ENCODE results near the gene PPP1R37. TPM values are rescaled to one million over a fixed set of nuclear protein-coding genes. Genes with fewer than 3 reads are reported as not detected.

Gene PPP1R37
- total and polyA plus RNA-seq, 2 of the 13 experiments (the other 11 are each of a cell fraction or from before 2014, with no cell fraction given) = 9.0 to 14.3 TPM

DNA sequence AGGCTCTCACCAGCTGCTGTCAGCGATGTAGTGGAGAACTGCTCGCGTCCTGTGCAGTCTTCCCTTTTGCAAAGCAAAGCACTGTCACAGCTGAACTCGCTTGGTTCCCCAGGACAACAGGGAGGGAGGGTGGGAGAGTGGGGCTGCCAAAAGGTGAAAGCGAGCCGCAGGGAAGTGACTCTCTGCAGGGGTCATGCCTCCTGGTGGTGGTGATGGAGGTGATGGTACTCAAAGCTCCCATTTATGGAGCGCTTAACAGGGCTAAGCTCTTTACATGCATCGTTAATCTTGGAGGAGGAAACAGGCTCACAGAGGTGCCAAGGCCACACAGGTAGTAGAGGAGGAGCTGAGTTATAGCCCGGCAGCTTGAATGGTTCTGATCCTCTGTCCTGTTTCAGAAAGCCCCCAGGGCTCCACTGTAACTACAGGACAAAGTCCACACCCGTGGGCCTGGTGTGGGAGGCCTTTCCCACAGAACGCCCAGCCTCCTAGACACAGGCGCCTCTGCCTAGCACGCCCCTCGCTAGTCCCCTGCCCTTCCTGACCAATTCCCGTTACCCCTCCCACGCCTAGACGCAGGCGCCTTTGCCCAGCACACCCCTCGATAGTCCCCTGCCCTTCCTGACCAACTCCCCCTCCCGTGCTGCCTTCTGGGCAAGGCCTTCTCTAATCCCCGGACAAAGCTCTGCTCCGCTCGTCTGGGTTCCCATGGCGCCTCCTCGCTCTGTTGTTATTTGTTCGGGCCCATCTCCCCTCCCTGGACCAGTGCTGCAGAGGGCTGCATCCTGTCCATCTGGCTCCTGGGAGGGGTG lies 10.7 kb downstream of the PPP1R37 start (continued):
- TF ChIP-seq, protein P1, sequence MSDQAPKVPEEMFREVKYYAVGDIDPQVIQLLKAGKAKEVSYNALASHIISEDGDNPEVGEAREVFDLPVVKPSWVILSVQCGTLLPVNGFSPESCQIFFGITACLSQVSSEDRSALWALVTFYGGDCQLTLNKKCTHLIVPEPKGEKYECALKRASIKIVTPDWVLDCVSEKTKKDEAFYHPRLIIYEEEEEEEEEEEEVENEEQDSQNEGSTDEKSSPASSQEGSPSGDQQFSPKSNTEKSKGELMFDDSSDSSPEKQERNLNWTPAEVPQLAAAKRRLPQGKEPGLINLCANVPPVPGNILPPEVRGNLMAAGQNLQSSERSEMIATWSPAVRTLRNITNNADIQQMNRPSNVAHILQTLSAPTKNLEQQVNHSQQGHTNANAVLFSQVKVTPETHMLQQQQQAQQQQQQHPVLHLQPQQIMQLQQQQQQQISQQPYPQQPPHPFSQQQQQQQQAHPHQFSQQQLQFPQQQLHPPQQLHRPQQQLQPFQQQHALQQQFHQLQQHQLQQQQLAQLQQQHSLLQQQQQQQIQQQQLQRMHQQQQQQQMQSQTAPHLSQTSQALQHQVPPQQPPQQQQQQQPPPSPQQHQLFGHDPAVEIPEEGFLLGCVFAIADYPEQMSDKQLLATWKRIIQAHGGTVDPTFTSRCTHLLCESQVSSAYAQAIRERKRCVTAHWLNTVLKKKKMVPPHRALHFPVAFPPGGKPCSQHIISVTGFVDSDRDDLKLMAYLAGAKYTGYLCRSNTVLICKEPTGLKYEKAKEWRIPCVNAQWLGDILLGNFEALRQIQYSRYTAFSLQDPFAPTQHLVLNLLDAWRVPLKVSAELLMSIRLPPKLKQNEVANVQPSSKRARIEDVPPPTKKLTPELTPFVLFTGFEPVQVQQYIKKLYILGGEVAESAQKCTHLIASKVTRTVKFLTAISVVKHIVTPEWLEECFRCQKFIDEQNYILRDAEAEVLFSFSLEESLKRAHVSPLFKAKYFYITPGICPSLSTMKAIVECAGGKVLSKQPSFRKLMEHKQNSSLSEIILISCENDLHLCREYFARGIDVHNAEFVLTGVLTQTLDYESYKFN (CRISPR knock-in tag; conservative IDR thresholded peaks at IDR 0.05) = peak; percentile 80
- 0 out of 2 replicates have a peak, but pooled peaks have one; percentile 30 for TF ChIP-seq NCOA2 (CRISPR knock-in tag; IDR thresholded peaks at IDR 0.05)
- TF ChIP-seq ZZZ3 (CRISPR knock-in tag; IDR thresholded peaks at IDR 0.05; ENCODE audit: borderline replicate concordance) = no peak
- TF ChIP-seq KDM5B (CRISPR knock-in tag; IDR thresholded peaks at IDR 0.05; ENCODE audit: borderline replicate concordance) = peak; percentile 28; the same call in 1 of the 2 replicates
- TF ChIP-seq ZNF75D (CRISPR knock-in tag; IDR thresholded peaks at IDR 0.05; ENCODE audit: borderline replicate concordance) = peak; percentile 84; the same call in 1 of the 2 replicates
- TF ChIP-seq, protein P2, sequence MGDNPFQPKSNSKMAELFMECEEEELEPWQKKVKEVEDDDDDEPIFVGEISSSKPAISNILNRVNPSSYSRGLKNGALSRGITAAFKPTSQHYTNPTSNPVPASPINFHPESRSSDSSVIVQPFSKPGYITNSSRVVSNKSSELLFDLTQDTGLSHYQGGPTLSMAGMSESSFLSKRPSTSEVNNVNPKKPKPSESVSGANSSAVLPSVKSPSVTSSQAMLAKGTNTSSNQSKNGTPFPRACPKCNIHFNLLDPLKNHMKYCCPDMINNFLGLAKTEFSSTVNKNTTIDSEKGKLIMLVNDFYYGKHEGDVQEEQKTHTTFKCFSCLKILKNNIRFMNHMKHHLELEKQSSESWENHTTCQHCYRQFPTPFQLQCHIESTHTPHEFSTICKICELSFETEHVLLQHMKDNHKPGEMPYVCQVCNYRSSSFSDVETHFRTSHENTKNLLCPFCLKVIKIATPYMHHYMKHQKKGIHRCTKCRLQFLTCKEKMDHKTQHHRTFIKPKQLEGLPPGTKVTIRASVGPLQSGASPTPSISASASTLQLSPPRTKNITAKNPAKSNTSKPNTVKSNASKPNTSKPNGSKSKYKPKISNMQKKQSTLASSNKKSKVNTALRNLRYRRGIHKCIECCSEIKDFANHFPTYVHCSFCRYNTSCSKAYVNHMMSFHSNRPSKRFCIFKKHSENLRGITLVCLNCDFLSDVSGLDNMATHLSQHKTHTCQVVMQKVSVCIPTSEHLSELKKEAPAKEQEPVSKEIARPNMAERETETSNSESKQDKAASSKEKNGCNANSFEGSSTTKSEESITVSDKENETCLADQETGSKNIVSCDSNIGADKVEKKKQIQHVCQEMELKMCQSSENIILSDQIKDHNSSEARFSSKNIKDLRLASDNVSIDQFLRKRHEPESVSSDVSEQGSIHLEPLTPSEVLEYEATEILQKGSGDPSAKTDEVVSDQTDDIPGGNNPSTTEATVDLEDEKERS (CRISPR knock-in tag; IDR thresholded peaks at IDR 0.05) = 0 out of 2 replicates have a peak, but pooled peaks have one; percentile 46
- peak; percentile 60 for TF ChIP-seq RBM22 (optimal IDR thresholded peaks at IDR 0.05; ENCODE audit: low read length)
- 0 out of 2 replicates have a peak, but pooled peaks have one; percentile 36 for TF ChIP-seq ZNF556 (CRISPR knock-in tag; IDR thresholded peaks at IDR 0.05; ENCODE audit: borderline replicate concordance)
- TF ChIP-seq, protein P3, sequence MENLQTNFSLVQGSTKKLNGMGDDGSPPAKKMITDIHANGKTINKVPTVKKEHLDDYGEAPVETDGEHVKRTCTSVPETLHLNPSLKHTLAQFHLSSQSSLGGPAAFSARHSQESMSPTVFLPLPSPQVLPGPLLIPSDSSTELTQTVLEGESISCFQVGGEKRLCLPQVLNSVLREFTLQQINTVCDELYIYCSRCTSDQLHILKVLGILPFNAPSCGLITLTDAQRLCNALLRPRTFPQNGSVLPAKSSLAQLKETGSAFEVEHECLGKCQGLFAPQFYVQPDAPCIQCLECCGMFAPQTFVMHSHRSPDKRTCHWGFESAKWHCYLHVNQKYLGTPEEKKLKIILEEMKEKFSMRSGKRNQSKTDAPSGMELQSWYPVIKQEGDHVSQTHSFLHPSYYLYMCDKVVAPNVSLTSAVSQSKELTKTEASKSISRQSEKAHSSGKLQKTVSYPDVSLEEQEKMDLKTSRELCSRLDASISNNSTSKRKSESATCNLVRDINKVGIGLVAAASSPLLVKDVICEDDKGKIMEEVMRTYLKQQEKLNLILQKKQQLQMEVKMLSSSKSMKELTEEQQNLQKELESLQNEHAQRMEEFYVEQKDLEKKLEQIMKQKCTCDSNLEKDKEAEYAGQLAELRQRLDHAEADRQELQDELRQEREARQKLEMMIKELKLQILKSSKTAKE (CRISPR knock-in tag; IDR thresholded peaks at IDR 0.05; ENCODE audit: borderline replicate concordance) = peak; percentile 19; the same call in 1 of the 2 replicates
- TF ChIP-seq ZFY (CRISPR knock-in tag; IDR thresholded peaks at IDR 0.05) = peak; percentile 65; the same call in 1 of the 2 replicates
- TF ChIP-seq ZNF619 (CRISPR knock-in tag; IDR thresholded peaks at IDR 0.05) = no peak
- TF ChIP-seq TBP (CRISPR knock-in tag; IDR thresholded peaks at IDR 0.05) = no peak
- TF ChIP-seq MXD4 (CRISPR knock-in tag; IDR thresholded peaks at IDR 0.05) = 0 out of 2 replicates have a peak, but pooled peaks have one; percentile 35
- TF ChIP-seq ZC3H13 (CRISPR knock-in tag; IDR thresholded peaks at IDR 0.05) = no peak

Data from HepG2 (cell line).